Measurements from ENCODE around the gene WDR72. TPM values are rescaled to one million over a fixed set of nuclear protein-coding genes. Genes with fewer than 3 reads are reported as not detected.

Gene WDR72
- polyA plus RNA-seq, 1 donor from 2014 or later = 0.05 TPM

DNA sequence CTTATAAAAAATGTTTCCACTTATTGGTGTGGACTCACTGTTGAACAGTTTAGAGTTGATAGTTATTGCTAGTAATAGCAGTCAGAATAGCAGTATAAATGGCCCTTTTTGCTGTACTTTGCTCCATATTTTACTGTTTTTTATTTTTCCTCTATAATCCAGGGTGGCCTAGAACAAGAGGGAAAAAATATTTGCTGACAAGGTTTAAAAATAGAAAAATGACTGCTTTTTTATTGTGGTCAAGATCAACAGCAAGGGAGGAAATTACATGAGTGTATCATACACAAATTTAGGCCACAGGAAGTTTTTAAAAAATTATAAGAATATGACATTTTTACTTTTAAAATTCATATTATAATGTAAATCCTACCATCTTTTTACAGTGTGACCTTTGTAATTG, 269.1 kb downstream of the WDR72 start:
- TF ChIP-seq POLR2AphosphoS5 (IDR thresholded peaks at IDR 0.05) (peak; percentile 47), EZH2 (IDR thresholded peaks at IDR 0.05; ENCODE audit: borderline replicate concordance, insufficient read depth, low read length, poor library complexity, severe bottlenecking) (no peak)
- Histone ChIP-seq H3K9me3 (ENCODE audit: low read length) (no peaks in the 10 kb centered on the region), H3K4me2 (ENCODE audit: low read length) (no peak overlapping the region), H3K4me3 (ENCODE audit: low read length) (no peak overlapping the region), H3F3A (ENCODE audit: insufficient read depth, low read length, poor library complexity, severe bottlenecking) (no peaks in the 10 kb centered on the region), H3K9ac (ENCODE audit: low read length) (no peak overlapping the region), H3K27me3 (ENCODE audit: insufficient read depth, low read depth, low read length) (no peaks in the 10 kb centered on the region), H4K20me1 (ENCODE audit: insufficient read depth) (no peaks in the 10 kb centered on the region), H3K27ac (ENCODE audit: low read length) (no peak overlapping the region), H3K36me3 (ENCODE audit: insufficient read depth, low read length) (no peaks in the 10 kb centered on the region), H3K79me2 (replicated peaks; ENCODE audit: insufficient read depth, low read length) (no peaks in the 10 kb centered on the region), H3K9me2 (ENCODE audit: insufficient read depth, low read length) (no peaks in the 10 kb centered on the region), H2AFZ (ENCODE audit: low read depth, low read length) (no peak overlapping the region)

DNA sequence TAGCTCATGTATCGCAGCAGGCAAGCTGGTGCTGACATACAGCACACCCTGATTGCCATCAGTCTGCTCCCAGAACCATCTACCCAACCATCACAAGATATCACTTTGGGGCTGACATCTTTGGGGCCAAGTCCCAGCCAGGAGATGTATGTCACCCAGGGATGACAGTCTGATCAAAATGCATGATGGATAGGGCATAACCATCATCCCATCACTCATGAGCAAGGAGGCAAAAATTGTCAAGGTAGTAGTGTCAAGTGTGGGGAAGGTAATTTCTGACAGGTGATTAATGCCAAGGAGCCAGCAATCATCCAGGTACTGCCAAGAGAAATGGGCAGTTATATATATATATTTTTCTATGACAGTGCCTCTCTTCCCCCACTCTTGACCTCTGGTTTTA, 277.4 kb downstream of the WDR72 start:
- Histone ChIP-seq H3K9me2 (ENCODE audit: insufficient read depth, low read length) (no peaks in the 10 kb centered on the region), H3K9me3 (ENCODE audit: low read length) (no peaks in the 10 kb centered on the region), H3K79me2 (replicated peaks; ENCODE audit: insufficient read depth, low read length) (no peaks in the 10 kb centered on the region), H2AFZ (ENCODE audit: low read depth, low read length) (no peak overlapping the region), H3K9ac (ENCODE audit: low read length) (no peak overlapping the region), H3K4me2 (ENCODE audit: low read length) (no peak overlapping the region), H3K36me3 (ENCODE audit: insufficient read depth, low read length) (no peaks in the 10 kb centered on the region), H3K4me3 (ENCODE audit: low read length) (peak overlapping the region; percentile 11), H3K27me3 (ENCODE audit: insufficient read depth, low read depth, low read length) (no peaks in the 10 kb centered on the region), H3K27ac (ENCODE audit: low read length) (peak overlapping the region; percentile 26), H3F3A (ENCODE audit: insufficient read depth, low read length, poor library complexity, severe bottlenecking) (no peaks in the 10 kb centered on the region), H4K20me1 (ENCODE audit: insufficient read depth) (no peaks in the 10 kb centered on the region)
- TF ChIP-seq POLR2AphosphoS5 (IDR thresholded peaks at IDR 0.05) (peak; percentile 59), MXI1 (conservative IDR thresholded peaks at IDR 0.05; ENCODE audit: poor library complexity, severe bottlenecking) (no peak), SMC3 (conservative IDR thresholded peaks at IDR 0.05; ENCODE audit: poor library complexity) (no peak), EP300 (conservative IDR thresholded peaks at IDR 0.05; ENCODE audit: poor library complexity, severe bottlenecking) (peak; percentile 94), TAF1 (IDR thresholded peaks at IDR 0.05; ENCODE audit: low read depth) (no peak), EZH2 (IDR thresholded peaks at IDR 0.05; ENCODE audit: borderline replicate concordance, insufficient read depth, low read length, poor library complexity, severe bottlenecking) (no peak), RAD21 (conservative IDR thresholded peaks at IDR 0.05) (no peak)
- TF ChIP-seq, protein P1, sequence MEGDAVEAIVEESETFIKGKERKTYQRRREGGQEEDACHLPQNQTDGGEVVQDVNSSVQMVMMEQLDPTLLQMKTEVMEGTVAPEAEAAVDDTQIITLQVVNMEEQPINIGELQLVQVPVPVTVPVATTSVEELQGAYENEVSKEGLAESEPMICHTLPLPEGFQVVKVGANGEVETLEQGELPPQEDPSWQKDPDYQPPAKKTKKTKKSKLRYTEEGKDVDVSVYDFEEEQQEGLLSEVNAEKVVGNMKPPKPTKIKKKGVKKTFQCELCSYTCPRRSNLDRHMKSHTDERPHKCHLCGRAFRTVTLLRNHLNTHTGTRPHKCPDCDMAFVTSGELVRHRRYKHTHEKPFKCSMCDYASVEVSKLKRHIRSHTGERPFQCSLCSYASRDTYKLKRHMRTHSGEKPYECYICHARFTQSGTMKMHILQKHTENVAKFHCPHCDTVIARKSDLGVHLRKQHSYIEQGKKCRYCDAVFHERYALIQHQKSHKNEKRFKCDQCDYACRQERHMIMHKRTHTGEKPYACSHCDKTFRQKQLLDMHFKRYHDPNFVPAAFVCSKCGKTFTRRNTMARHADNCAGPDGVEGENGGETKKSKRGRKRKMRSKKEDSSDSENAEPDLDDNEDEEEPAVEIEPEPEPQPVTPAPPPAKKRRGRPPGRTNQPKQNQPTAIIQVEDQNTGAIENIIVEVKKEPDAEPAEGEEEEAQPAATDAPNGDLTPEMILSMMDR (IDR thresholded peaks at IDR 0.05; ENCODE audit: poor library complexity, severe bottlenecking) = no peak
- TF ChIP-seq, protein P2, sequence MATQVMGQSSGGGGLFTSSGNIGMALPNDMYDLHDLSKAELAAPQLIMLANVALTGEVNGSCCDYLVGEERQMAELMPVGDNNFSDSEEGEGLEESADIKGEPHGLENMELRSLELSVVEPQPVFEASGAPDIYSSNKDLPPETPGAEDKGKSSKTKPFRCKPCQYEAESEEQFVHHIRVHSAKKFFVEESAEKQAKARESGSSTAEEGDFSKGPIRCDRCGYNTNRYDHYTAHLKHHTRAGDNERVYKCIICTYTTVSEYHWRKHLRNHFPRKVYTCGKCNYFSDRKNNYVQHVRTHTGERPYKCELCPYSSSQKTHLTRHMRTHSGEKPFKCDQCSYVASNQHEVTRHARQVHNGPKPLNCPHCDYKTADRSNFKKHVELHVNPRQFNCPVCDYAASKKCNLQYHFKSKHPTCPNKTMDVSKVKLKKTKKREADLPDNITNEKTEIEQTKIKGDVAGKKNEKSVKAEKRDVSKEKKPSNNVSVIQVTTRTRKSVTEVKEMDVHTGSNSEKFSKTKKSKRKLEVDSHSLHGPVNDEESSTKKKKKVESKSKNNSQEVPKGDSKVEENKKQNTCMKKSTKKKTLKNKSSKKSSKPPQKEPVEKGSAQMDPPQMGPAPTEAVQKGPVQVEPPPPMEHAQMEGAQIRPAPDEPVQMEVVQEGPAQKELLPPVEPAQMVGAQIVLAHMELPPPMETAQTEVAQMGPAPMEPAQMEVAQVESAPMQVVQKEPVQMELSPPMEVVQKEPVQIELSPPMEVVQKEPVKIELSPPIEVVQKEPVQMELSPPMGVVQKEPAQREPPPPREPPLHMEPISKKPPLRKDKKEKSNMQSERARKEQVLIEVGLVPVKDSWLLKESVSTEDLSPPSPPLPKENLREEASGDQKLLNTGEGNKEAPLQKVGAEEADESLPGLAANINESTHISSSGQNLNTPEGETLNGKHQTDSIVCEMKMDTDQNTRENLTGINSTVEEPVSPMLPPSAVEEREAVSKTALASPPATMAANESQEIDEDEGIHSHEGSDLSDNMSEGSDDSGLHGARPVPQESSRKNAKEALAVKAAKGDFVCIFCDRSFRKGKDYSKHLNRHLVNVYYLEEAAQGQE (IDR thresholded peaks at IDR 0.05; ENCODE audit: borderline replicate concordance) = no peak

Measured in neural cell (in vitro differentiated cells).